ENCODE results near the gene POFUT2.
"Not testable (repeated sequence)": the region's sequence is repeated elsewhere in the genome, so short reads cannot be mapped to it uniquely, and the experiment has no call there.

POFUT2 gene

GRCh38 chr21:45309987-45310381 lies 22.3 kb upstream of the POFUT2 start:
- no peak for DNase-seq (ENCODE audit: low spot score)

DNA sequence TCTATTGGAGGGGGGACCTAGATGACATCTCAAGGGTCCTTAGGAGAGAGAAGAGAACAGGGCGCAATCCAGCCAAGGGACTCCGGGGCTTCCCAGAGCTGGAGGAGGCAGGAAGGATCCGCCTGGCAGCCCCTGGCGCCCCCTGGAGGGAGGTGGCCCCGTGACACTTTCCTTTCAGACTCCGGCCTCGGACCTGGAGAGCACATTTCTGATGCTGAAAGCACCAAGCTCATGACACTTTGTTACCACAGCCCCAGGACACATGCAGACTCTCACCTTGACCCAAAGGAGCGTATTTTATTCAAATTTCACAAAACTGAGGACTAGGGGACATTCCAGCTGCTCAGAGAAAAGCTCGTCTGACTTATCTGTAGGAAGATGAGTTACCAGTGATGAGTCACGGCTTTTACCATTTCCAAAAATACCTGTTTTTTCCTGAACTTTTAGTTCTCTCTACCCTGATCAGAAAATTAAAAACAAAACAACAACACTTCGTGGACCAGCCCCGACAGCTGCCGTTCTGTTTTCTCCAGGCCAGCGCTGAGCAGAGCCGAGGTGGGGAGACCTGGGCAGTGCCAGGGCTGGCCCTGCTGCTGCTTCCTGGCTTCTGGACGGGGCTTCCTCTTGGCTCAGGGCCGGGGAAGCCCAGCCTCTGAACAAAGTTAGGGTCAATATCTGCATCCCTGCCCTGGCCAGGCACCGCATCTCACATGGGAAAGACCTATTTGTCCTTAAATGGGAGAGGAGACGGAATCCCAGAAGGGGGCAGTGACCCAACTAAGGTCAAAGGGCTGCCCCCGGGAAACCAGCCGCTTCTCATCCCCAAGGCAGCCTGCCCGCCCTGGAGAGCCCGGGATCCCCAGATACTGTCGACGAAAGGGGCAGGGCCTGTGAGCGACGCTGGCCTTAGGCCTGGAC lies 21.6 kb upstream of the POFUT2 start:
- DNase-seq (ENCODE audit: low spot score), result peak; percentile 84

- DNase-seq (ENCODE audit: low spot score), result no peak
Observed at GRCh38 chr21:45308194-45309068, 20.7 kb upstream of the POFUT2 start.

GRCh38 chr21:45307597-45308158 lies 20.0 kb upstream of the POFUT2 start:
- DNase-seq (ENCODE audit: low spot score), result not testable (repeated sequence)

GRCh38 chr21:45306832-45307571 lies 19.3 kb upstream of the POFUT2 start:
- peak; percentile 49 for DNase-seq (ENCODE audit: low spot score)

GRCh38 chr21:45306453-45306831 lies 18.7 kb upstream of the POFUT2 start:
- DNase-seq (ENCODE audit: low spot score), result no peak

- no peak for DNase-seq (ENCODE audit: low spot score)
Observed at GRCh38 chr21:45305836-45306235, 18.1 kb upstream of the POFUT2 start.

DNA sequence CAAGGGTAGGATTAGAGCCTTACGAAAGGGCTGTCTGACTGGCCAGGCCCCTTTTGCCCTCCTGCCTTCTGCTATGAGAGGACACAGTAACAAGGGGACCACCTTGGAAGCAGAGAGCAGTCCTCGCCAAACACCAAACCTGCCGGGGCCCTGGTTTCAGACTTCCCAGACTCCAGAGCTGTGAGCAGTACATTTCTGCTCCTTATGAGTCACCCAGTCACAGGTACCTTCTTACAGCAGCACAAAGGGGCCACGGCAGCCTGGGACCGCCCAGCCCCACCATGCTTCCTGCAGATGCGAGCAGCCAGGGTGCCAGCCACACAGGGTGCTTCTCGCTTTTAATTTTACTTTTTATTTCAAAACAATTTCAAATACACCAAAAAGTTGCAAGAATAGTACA lies 17.2 kb upstream of the POFUT2 start:
- no peak for DNase-seq (ENCODE audit: low spot score)

GRCh38 chr21:45304476-45304830 lies 16.8 kb upstream of the POFUT2 start:
- no peak for DNase-seq (ENCODE audit: low spot score)

- no peak for DNase-seq (ENCODE audit: low spot score)
Observed at GRCh38 chr21:45303751-45304475, 16.2 kb upstream of the POFUT2 start.

GRCh38 chr21:45303091-45303615 lies 15.5 kb upstream of the POFUT2 start:
- DNase-seq (ENCODE audit: low spot score), result no peak

- DNase-seq (ENCODE audit: low spot score), result no peak
Observed at GRCh38 chr21:45302082-45303061, 14.7 kb upstream of the POFUT2 start.

DNA sequence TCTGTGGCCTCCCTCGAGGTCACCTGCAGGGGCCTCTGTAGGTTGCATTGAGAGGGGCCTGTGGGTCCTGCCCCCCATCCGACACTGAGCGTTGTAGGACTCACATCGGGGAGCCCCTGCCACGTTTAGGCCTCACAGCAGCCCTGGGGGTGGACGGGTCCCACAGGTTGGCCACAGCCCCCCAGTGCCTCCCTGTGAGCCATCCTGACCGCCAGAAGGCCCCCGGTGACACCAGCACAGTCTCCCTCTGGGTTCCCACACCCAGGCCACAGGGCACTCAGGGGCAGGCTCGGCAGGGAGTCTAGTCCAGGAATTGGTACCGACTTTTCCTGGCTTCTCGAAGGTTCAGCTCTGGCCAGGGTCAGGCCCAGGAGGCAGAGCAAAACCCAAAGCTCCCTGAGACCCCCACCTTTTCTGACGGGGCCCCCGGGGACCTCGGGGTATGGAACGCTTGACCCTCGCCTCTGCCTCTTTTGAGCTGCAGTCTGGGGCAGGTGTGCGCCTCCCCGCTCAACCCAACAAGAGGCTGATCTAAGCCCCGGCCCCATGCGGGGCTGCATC lies 13.9 kb upstream of the POFUT2 start:
- no peak for DNase-seq (ENCODE audit: low spot score)

DNA sequence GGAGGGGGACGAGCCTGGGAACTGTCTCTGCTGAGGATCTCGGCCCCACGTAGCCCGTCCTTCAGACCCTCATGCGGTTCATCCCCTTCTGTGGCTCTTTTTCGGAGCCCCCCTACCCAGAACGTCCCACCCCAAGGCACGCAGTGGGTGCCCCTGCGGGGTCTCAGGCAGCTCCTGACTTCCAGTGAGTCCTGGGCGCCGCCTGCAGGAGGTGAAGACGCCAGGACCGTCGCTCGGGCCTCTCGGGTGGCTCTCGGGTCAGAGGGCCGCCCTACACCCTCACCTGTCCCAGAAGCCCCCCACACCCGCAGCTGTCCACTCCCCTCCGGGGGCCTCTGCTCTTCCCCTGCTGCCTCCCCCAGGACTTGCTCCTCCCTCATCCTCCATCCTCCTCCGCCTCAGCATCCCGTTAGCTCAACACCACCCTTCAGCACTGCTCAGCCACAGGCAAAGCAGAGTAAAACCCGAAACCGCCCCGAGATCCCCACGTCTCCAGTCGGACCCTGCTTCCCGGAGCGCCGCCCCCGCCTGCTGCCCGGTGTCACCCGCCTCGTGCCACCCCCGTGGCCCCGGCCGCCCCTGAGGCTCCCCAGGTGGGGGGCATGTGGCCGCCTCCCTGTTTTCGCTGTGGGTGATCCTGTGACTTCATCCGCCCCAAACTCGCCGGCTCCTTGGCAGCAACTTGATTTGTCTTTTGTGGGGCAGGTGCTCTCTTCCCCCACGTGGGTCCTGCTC lies 13.3 kb upstream of the POFUT2 start:
- DNase-seq (ENCODE audit: low spot score), result no peak

DNA sequence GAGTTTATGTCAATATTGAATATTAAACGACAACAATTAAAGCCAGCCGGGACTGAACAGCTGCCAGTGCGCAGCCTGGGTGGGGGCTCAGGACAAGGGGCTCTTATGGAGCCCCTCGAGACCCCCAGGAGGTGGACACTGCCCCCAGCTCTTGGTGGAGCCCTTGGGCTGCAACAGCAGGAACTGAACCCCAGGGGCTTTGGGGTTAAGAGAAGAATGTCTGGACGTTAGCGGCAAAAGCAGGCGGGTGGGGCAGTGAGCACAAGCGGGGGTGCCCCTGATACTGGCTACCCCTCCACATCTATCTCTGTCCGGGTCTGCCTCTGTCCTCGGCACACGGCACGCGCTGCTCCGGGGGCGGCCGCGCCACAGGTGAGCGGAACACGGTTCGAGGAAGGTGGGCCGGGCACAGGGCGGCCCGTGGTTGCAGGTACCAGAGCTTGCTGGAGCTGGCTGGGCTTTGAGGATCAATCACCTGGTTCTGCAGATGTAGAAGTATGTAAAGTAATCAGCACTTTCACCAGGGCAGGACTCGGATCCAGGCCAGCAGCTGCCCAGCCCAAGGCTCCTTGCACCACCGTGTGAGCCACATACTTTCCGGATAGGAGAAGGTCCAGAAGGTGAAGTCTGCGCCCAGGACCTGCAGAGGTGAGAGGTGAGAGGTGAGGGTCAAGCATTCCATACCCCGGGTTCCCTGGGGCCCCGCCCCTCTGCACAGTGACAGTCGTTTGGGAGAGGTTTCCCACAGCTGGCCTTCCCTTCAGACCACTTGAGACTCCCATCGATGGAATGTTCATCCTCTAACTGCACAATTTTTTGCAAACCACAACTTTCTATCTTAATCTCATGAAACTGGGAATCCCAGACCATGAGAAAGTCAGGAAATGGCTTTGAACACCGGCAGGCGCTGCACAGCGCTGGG lies 12.4 kb upstream of the POFUT2 start:
- DNase-seq (ENCODE audit: low spot score), result no peak

- DNase-seq (ENCODE audit: low spot score), result no peak
Observed at GRCh38 chr21:45299026-45299863, 11.6 kb upstream of the POFUT2 start.

- no peak for DNase-seq (ENCODE audit: low spot score)
Observed at GRCh38 chr21:45297869-45298268, 10.2 kb upstream of the POFUT2 start.
